ENCODE data around the gene RBM17.
"Not testable (repeated sequence)": the region's sequence is repeated elsewhere in the genome, so short reads cannot be mapped to it uniquely, and the experiment has no call there.

Gene RBM17

GRCh38 chr10:6114299-6114698, 25.5 kb downstream of the RBM17 start:
- DNase-seq: no peak

GRCh38 chr10:6114805-6115341, 26.0 kb downstream of the RBM17 start:
- no peak for DNase-seq

GRCh38 chr10:6115411-6115810, 26.6 kb downstream of the RBM17 start:
- DNase-seq: no peak

- no peak for DNase-seq
Measured at GRCh38 chr10:6115824-6116350, 27.1 kb downstream of the RBM17 start.

- DNase-seq: no peak
Measured at GRCh38 chr10:6116806-6117205, 28.0 kb downstream of the RBM17 start.

- DNase-seq: no peak
Measured at GRCh38 chr10:6117711-6118110, 28.9 kb downstream of the RBM17 start.

- no peak for DNase-seq
Measured at GRCh38 chr10:6119423-6119822, 30.6 kb downstream of the RBM17 start.

GRCh38 chr10:6119962-6120361, 31.1 kb downstream of the RBM17 start:
- no peak for DNase-seq

GRCh38 chr10:6120691-6121090, 31.9 kb downstream of the RBM17 start:
- DNase-seq: no peak

GRCh38 chr10:6121146-6121545, 32.3 kb downstream of the RBM17 start:
- DNase-seq: no peak

GRCh38 chr10:6123532-6123931, 34.7 kb downstream of the RBM17 start:
- no peak for DNase-seq

GRCh38 chr10:6124666-6125065, 35.8 kb downstream of the RBM17 start:
- no peak for DNase-seq

GRCh38 chr10:6127461-6127860, 38.6 kb downstream of the RBM17 start:
- DNase-seq: not testable (repeated sequence)

- DNase-seq: no peak
Measured at GRCh38 chr10:6128087-6128486, 39.3 kb downstream of the RBM17 start.

GRCh38 chr10:6128591-6129251, 39.9 kb downstream of the RBM17 start:
- DNase-seq: no peak

- DNase-seq: no peak
Measured at GRCh38 chr10:6130848-6131470, 42.1 kb downstream of the RBM17 start.

- no peak for DNase-seq
Measured at GRCh38 chr10:6133331-6134098, 44.7 kb downstream of the RBM17 start.

- no peak for DNase-seq
Measured at GRCh38 chr10:6134099-6134823, 45.4 kb downstream of the RBM17 start.

- DNase-seq: no peak
Measured at GRCh38 chr10:6135039-6135438, 46.2 kb downstream of the RBM17 start.

GRCh38 chr10:6135589-6136168, 46.8 kb downstream of the RBM17 start:
- no peak for DNase-seq

- DNase-seq: peak; percentile 71
Measured at GRCh38 chr10:6136215-6137201, 47.7 kb downstream of the RBM17 start.
